OCI-LY1 (cell line): Measurements from ENCODE around the gene CDKN1C.

ENCODE experiments used
- H2AFZ ChIP-seq: fragments of 200-600 bp; sonication (generic), shearing (Covaris generic); 2 replicates; pipeline ENCODE4 v1.6.0; 2014; ENCODE audit warnings: antibody characterized with exemption, mild to moderate bottlenecking, low read length
- H3F3A ChIP-seq: fragments of 200-600 bp; sonication (generic), shearing (Covaris generic); 2 replicates; pipeline ENCODE4 v1.6.0; 2014; ENCODE audit warnings: mild to moderate bottlenecking, antibody characterized with exemption, low read length, moderate library complexity; ENCODE audit not compliant: insufficient read depth
- H3K27ac ChIP-seq: fragments of 200-600 bp; sonication (generic); 2 replicates; pipeline ENCODE4 v1.5.1; 2014; ENCODE audit warnings: low read length, mixed run types, mild to moderate bottlenecking, low read depth; ENCODE audit not compliant: poor library complexity, severe bottlenecking
- H3K27me3 ChIP-seq: fragments of 200-600 bp; sonication (generic); 2 replicates; pipeline ENCODE4 v1.6.0; 2014; ENCODE audit warnings: antibody characterized with exemption, mild to moderate bottlenecking, low read length, moderate library complexity; ENCODE audit not compliant: insufficient read depth
- H3K36me3 ChIP-seq: fragments of 200-600 bp; sonication (generic); 2 replicates; pipeline ENCODE4 v1.6.1; 2014; ENCODE audit warnings: mild to moderate bottlenecking, antibody characterized with exemption, low read length, moderate library complexity, mixed read lengths; ENCODE audit not compliant: insufficient read depth
- H3K4me1 ChIP-seq: fragments of 200-600 bp; sonication (generic); 2 replicates; pipeline ENCODE4 v1.5.1; 2014; ENCODE audit warnings: mild to moderate bottlenecking, low read length, moderate library complexity; ENCODE audit not compliant: insufficient read depth, severe bottlenecking
- H3K4me2 ChIP-seq: fragments of 200-600 bp; sonication (generic), shearing (Covaris generic); 2 replicates; pipeline ENCODE4 v1.6.1; 2014; ENCODE audit warnings: low read length
- H3K4me3 ChIP-seq: fragments of 200-600 bp; sonication (generic); 2 replicates; pipeline ENCODE4 v1.5.1; 2014; ENCODE audit warnings: low read length, low read depth, mild to moderate bottlenecking, mixed read lengths; ENCODE audit not compliant: poor library complexity, severe bottlenecking
- H3K79me2 ChIP-seq: fragments of 200-600 bp; shearing (Covaris generic); 2 replicates; pipeline ENCODE4 v1.6.1; 2016; ENCODE audit warnings: mixed run types, low read length, mixed read lengths; ENCODE audit not compliant: insufficient read depth
- H3K9ac ChIP-seq: fragments of 200-600 bp; sonication (generic), shearing (Covaris generic); 2 replicates; pipeline ENCODE4 v1.6.1; 2014; ENCODE audit warnings: mild to moderate bottlenecking, low read length, mixed read lengths
- H3K9me2 ChIP-seq: fragments of 200-600 bp; sonication (generic), shearing (Covaris generic); 2 replicates; pipeline ENCODE4 v1.6.1; 2014; ENCODE audit warnings: low read depth, mild to moderate bottlenecking, low read length, mixed read lengths
- H3K9me3 ChIP-seq: fragments of 200-600 bp; shearing (Covaris generic); 2 replicates; pipeline ENCODE4 v1.6.1; 2014; ENCODE audit warnings: low read length, mixed read lengths
- H4K20me1 ChIP-seq: fragments of 200-600 bp; sonication (generic), shearing (Covaris generic); 2 replicates; pipeline ENCODE4 v1.6.0; 2016; ENCODE audit warnings: mild to moderate bottlenecking, low read length; ENCODE audit not compliant: insufficient read depth
- CTCF ChIP-seq: fragments of 200-600 bp; sonication (generic), shearing (Covaris generic); IDR thresholded peaks from 2 replicates; pipeline ENCODE4 v1.5.1; 2017; ENCODE audit warnings: mild to moderate bottlenecking, antibody characterized with exemption, low read length, moderate library complexity, mixed read lengths
- EZH2 ChIP-seq: fragments of 200-600 bp; sonication (generic), shearing (Covaris generic); IDR thresholded peaks from 2 replicates; pipeline ENCODE4 v1.8.0; 2017; ENCODE audit warnings: borderline replicate concordance, mixed run types, mild to moderate bottlenecking, antibody characterized with exemption, low read length, moderate library complexity, mixed read lengths

Gene CDKN1C

GRCh38 chr11:2844116-2844842 is 41.3 kb downstream of the CDKN1C start:
- Histone ChIP-seq H3K79me2 (no peaks in the 10 kb centered on the region), H3F3A (no peaks in the 10 kb centered on the region), H3K9ac (no peak overlapping the region), H4K20me1 (no peaks in the 10 kb centered on the region), H3K27ac (no peak overlapping the region), H3K4me3 (no peak overlapping the region), H3K4me1 (no peaks in the 10 kb centered on the region), H3K9me2 (no peaks in the 10 kb centered on the region), H3K4me2 (no peak overlapping the region), H3K36me3 (no peaks in the 10 kb centered on the region), H3K27me3 (0 out of 2 replicates have a peak, but pooled peaks cover 3% of the 10 kb centered on the region), H3K9me3 (no peaks in the 10 kb centered on the region), H2AFZ (no peak overlapping the region)
- TF ChIP-seq EZH2 (no peak), CTCF (no peak)

- H3K9ac ChIP-seq, result no peak overlapping the region
- TF ChIP-seq CTCF (no peak), EZH2 (no peak)
- no peaks in the 10 kb centered on the region for H3K79me2 ChIP-seq
- no peaks in the 10 kb centered on the region for H4K20me1 ChIP-seq
- H3K36me3 ChIP-seq, result no peaks in the 10 kb centered on the region
- H3F3A ChIP-seq, result no peaks in the 10 kb centered on the region
- 0 out of 2 replicates have a peak, but pooled peaks cover 3% of the 10 kb centered on the region for H3K27me3 ChIP-seq
- H3K4me1 ChIP-seq, result no peaks in the 10 kb centered on the region
- H3K4me2 ChIP-seq, result no peak overlapping the region
- no peak overlapping the region for H2AFZ ChIP-seq
- H3K9me3 ChIP-seq, result no peaks in the 10 kb centered on the region
- no peaks in the 10 kb centered on the region for H3K9me2 ChIP-seq
- H3K4me3 ChIP-seq, result no peak overlapping the region
- no peak overlapping the region for H3K27ac ChIP-seq
These were observed 42.0 kb downstream of the CDKN1C start for GRCh38 chr11:2843551-2843950.

GRCh38 chr11:2842876-2843275 is 42.7 kb downstream of the CDKN1C start:
- no peak overlapping the region for H3K27ac ChIP-seq
- H4K20me1 ChIP-seq, result no peaks in the 10 kb centered on the region
- no peaks in the 10 kb centered on the region for H3K36me3 ChIP-seq
- no peaks in the 10 kb centered on the region for H3K4me1 ChIP-seq
- no peak overlapping the region for H3K4me3 ChIP-seq
- no peak overlapping the region for H3K4me2 ChIP-seq
- H3K9ac ChIP-seq, result no peak overlapping the region
- 0 out of 2 replicates have a peak, but pooled peaks cover 3% of the 10 kb centered on the region for H3K27me3 ChIP-seq
- no peaks in the 10 kb centered on the region for H3K9me2 ChIP-seq
- H3K79me2 ChIP-seq, result no peaks in the 10 kb centered on the region
- H3F3A ChIP-seq, result no peaks in the 10 kb centered on the region
- H3K9me3 ChIP-seq, result no peaks in the 10 kb centered on the region
- no peak for TF ChIP-seq EZH2
- TF ChIP-seq CTCF, result no peak
- H2AFZ ChIP-seq, result no peak overlapping the region
